GM12873 (cell line): ENCODE data around the gene SBNO2.

Experiments used
- TF ChIP-seq, protein P1 (sequence below): IDR thresholded peaks from 2 replicates; pipeline ENCODE4 v1.5.1; 2012; ENCODE audit warnings: low read depth, mild to moderate bottlenecking, moderate library complexity, low read length, control low read depth; ENCODE audit not compliant: insufficient read depth; ENCODE audit errors: missing control alignments

Gene SBNO2

DNA sequence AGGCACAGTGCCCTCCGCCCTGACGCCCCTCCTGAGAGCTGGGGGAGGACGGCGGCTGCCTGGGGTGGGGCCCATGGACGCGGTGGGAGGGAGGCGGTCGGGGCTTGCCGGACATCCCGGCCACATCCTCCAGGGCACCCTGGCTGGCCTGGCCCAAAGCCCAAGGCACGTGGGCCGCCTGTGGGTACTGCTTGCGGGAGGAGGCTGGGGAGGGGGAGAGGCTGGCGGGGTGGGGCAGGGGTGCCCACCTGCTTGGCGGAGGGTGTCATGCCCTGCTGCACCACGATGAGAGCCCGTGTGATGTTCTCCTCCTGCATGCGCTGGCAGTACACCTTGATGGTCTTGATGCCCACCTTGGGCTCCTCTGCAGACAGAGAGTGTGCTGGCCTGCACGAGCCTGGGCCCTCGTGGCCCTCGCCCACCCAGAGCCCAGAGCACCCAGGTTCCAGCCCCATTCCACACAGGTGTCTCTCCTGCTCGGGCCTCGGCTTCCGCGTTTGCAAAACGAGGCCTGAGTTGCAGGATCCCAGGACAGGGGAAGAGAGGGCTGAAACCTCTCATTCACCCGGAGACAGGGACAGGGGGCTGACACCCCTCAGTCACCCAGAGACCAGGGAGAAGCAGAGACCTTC, 82.4 kb downstream of the SBNO2 start:
- TF ChIP-seq, protein P1, sequence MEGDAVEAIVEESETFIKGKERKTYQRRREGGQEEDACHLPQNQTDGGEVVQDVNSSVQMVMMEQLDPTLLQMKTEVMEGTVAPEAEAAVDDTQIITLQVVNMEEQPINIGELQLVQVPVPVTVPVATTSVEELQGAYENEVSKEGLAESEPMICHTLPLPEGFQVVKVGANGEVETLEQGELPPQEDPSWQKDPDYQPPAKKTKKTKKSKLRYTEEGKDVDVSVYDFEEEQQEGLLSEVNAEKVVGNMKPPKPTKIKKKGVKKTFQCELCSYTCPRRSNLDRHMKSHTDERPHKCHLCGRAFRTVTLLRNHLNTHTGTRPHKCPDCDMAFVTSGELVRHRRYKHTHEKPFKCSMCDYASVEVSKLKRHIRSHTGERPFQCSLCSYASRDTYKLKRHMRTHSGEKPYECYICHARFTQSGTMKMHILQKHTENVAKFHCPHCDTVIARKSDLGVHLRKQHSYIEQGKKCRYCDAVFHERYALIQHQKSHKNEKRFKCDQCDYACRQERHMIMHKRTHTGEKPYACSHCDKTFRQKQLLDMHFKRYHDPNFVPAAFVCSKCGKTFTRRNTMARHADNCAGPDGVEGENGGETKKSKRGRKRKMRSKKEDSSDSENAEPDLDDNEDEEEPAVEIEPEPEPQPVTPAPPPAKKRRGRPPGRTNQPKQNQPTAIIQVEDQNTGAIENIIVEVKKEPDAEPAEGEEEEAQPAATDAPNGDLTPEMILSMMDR = no peak

DNA sequence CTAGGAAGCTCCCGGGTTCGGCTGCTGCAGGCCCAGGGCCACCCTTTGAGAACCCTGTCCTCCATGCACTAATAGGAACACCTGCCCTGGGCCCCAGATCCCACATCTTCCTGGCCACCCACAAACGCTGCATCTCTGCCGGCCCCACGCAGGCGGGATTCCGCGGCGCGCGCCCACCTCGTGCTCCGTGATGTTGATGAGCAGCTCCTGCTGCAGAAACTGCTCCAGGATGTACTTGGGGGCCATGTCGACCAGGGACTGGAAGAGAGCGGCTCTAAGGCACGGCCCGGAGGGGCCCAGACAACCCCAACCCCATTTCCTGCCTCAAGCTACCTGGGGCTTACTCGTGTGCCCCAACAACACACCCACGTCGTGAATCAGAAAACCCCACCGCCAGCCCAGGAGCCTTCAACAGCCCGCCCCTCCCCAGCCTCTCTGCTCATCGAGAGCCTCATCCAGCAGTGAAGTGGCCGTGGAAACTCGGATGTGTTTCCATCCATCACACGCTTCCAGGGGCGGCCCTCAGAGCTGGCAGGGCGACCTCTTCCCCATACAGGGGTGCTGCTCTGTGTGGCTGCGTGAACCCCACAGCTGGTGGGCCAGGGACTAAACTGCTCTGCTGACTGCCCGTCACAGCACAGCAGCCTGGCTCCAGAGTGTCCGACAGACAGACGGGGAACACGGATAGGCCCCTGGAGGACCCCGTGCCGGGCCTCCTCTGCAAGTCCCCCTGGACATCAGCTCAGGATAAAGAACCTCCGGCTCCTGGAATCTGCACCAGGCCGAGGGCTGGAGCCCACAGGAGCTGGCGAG, 83.1 kb downstream of the SBNO2 start:
- TF ChIP-seq, protein P1 = no peak

DNA sequence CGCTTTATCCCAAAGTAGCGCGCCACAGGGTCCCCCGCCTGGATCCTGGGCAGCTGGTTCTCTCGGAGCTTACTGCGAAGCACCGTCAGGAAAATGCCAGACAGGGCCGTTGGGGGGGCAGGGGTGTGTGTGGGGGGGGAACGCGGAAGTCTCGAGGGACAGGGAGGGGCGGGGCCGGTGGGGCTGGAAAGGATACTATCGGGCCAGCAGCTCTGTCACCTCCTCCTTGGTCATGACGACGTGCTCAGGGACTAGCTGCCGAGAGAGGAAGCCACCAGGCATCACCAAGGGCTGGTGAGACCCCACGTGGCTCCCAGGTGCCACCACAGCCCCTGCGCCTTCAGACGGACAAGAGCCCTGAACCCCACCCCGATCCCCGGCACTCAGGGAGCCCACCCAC, 84.2 kb downstream of the SBNO2 start:
- TF ChIP-seq, protein P1 = no peak

DNA sequence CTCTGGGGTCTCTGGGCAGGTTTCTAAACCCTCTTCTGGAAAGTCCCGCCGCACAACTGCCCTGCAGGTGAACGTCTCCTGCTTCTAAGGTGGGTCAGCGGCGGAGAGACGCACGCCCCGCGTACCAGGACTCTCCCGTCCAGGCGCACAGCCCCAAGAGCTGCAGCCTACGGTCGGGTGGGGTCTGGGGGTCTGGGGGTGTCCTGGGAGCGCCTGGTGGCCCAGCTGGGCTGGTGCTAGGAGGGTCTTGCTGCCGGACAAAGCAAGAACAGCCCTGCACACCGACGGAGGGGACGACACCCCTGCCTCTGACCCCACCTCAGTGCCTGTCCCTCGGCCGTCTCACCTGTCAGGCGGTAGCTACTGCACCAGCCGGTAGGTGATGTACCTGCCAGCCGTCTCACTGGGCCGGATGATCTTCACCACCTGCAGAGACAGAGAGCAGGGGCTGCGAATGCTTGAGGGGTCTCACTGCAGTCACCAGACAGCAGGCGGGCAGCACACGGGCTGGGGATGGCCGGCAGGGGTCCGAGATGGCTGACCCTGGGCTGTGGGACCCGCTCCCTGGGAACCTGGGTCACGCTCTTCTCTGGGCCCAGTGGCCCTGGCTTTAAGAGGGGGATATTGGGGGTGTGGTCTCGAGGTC, 84.8 kb downstream of the SBNO2 start:
- TF ChIP-seq, protein P1 = no peak

DNA sequence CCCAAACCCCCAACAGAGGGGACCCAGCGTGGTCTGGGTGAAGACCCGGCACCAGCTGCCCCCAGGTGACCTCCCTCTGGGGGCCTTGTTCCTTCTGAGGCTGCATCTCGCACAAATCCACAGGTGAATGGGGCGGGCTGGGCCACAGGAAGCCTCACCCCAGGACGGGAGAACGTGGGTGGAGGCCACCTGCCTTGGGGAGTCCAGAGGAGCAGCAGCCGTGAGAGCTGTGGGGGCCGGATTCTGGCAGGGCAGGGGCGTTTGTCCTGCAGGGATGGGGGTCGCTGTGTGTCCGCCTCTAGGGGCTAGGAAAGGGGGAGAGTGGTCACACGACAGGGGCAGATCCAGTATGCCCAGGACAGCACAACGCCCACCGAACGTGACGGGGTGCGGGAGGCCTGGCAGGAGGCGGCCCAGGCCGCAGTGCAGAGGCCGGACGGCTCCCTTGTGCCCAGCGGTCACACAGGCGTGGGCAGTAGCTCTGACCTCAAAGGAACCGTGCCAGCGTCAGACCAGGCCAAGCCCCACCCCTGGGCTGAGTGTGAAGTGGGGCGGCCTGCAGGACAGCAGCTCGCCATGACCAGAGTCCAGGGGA, 85.6 kb downstream of the SBNO2 start:
- TF ChIP-seq, protein P1 = no peak

DNA sequence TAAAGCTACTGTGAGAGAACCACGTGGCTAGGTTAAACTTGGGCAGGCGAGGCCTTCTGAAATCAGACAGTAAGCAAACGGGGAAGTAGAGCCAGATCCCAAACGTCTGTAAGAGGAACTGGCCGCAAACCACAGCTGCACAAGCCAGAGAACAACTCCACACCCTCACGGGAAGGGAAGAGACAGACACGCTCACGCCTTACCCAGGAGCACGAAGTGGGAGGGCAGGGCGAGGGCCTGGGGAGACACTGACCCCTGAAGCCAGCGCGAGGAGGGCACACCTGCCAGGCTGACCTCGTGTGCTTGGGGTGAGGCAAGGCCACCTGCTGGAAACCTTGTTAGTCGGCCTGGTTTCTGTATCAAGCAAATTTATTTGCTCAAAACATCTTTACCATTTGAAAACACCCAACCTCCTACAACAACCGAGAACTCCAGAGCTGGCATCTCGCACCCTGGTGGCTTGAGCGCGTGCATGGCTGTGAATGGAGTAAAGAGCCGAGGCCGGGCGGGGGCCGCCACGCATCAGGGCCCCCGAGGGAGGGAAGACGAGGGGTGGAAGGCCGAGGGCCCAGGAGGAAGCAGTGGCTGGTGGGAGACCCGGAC, 86.2 kb downstream of the SBNO2 start:
- TF ChIP-seq, protein P1 = peak; percentile 35
